Adipocyte (in vitro differentiated cells): ENCODE measurements around the gene RAB40C.

Source experiments
- DNase-seq: peaks from one replicate; pipeline ENCODE4 v3.0.0-alpha.2; 2015; ENCODE audit warnings: low read depth
- H3K27me3 ChIP-seq: replicated peaks from 2 replicates; pipeline ENCODE4 v1.7.0; 2013; ENCODE audit warnings: mild to moderate bottlenecking, low read length, moderate library complexity; ENCODE audit not compliant: control insufficient read depth, insufficient read depth
- H3K36me3 ChIP-seq: 2 replicates; pipeline ENCODE4 v1.7.0; 2013; ENCODE audit warnings: low read length, mild to moderate bottlenecking, moderate library complexity; ENCODE audit not compliant: control insufficient read depth, insufficient read depth, severe bottlenecking
- H3K4me1 ChIP-seq: 2 replicates; pipeline ENCODE4 v1.7.0; 2013; ENCODE audit warnings: mild to moderate bottlenecking, low read length, moderate library complexity; ENCODE audit not compliant: control insufficient read depth, insufficient read depth
- H3K4me3 ChIP-seq: 2 replicates; pipeline ENCODE4 v1.7.0; 2013; ENCODE audit warnings: mild to moderate bottlenecking, low read length, moderate library complexity
- H3K9ac ChIP-seq: 2 replicates; pipeline ENCODE4 v1.7.0; 2013; ENCODE audit warnings: mild to moderate bottlenecking, low read length, moderate library complexity
- H3K9me3 ChIP-seq: 2 replicates; pipeline ENCODE4 v1.7.0; 2013; ENCODE audit warnings: mild to moderate bottlenecking, low read length, moderate library complexity; ENCODE audit not compliant: control insufficient read depth

Gene RAB40C

DNA sequence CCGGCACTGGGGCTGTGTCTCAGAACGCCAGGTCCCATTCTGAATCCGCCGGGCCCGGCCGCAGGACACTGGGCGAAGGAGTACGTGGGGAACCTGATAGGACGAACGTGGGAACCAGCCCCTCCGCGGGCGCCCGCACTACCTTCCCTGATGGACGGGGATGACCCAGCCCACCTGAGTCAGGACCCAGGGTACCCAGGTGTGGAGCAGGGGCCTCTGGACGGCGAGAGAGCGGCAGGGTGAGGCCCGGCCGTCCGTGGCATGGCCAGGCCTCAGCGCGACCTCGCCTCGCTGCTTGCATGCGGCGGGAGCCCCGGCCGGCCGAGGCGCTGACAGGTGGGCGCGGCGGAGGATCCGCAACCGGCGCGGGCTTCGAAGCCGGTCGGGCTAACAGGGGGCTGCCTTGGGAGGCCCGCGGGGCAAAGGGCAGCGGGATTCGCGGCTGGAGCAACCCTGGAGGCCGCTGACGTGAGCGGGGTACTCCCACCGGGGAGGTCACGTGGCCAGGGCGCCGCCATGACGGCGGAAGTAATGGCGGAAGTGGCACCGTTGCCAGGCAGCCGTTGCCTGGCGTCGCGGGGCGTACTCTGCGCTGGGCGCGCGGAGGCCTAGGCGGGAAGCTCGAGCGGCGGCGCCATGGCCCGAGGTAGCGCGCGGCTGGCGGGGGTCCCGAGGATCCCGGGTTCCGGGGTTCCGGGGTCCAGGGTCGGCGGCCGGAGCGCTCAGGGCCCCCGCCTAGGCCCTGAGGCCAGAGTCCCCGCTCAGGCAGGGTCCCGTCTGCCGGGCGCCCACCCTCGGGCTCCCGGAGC, 59.1 kb downstream of the RAB40C start, which contains the start of gene WDR90:
TSS of gene WDR90 (plus strand) at position 585 of the 809 bp plus-strand sequence. CDS start at position 637, 52 bp downstream.
- peak within 1 kb of the TSS; percentile 84 for H3K9ac ChIP-seq
- peaks cover 37% of the 10 kb centered on the region for H3K4me1 ChIP-seq
- peak; percentile 97 for DNase-seq
- peak within 1 kb of the TSS; percentile 76 for H3K4me3 ChIP-seq
- no peaks in the 10 kb centered on the region for H3K36me3 ChIP-seq
- H3K27me3 ChIP-seq, result no peaks in the 10 kb centered on the region
- H3K9me3 ChIP-seq, result no peaks in the 10 kb centered on the region

- Histone ChIP-seq H3K27me3 (no peaks in the 10 kb centered on the region), H3K4me3 (peak overlapping the region; percentile 76), H3K36me3 (no peaks in the 10 kb centered on the region), H3K4me1 (peaks cover 37% of the 10 kb centered on the region), H3K9me3 (no peaks in the 10 kb centered on the region), H3K9ac (peak overlapping the region; percentile 84)
- peak; percentile 43 for DNase-seq
Observed at GRCh38 chr16:649631-650030, 59.8 kb downstream of the RAB40C start.

- Histone ChIP-seq H3K9me3 (no peaks in the 10 kb centered on the region), H3K4me1 (peaks cover 22% of the 10 kb centered on the region), H3K9ac (no peak overlapping the region), H3K36me3 (no peaks in the 10 kb centered on the region), H3K27me3 (no peaks in the 10 kb centered on the region), H3K4me3 (no peak overlapping the region)
- no peak for DNase-seq
Observed at GRCh38 chr16:651844-652243, 62.0 kb downstream of the RAB40C start.

GRCh38 chr16:652454-653305, 62.8 kb downstream of the RAB40C start:
- no peak for DNase-seq
- Histone ChIP-seq H3K36me3 (no peaks in the 10 kb centered on the region), H3K4me1 (peaks cover 14% of the 10 kb centered on the region), H3K9ac (no peak overlapping the region), H3K27me3 (no peaks in the 10 kb centered on the region), H3K9me3 (no peaks in the 10 kb centered on the region), H3K4me3 (no peak overlapping the region)

- H3K27me3 ChIP-seq, result no peaks in the 10 kb centered on the region
- no peak for DNase-seq
- H3K9me3 ChIP-seq, result no peaks in the 10 kb centered on the region
- H3K36me3 ChIP-seq, result peaks cover 9% of the 10 kb centered on the region
- H3K4me1 ChIP-seq, result peaks cover 4% of the 10 kb centered on the region
- H3K4me3 ChIP-seq, result no peak overlapping the region
- H3K9ac ChIP-seq, result no peak overlapping the region
Observed at GRCh38 chr16:654034-654433, 64.2 kb downstream of the RAB40C start.

- no peaks in the 10 kb centered on the region for H3K27me3 ChIP-seq
- H3K36me3 ChIP-seq, result peaks cover 9% of the 10 kb centered on the region
- no peak overlapping the region for H3K9ac ChIP-seq
- H3K9me3 ChIP-seq, result no peaks in the 10 kb centered on the region
- no peak overlapping the region for H3K4me3 ChIP-seq
- no peak for DNase-seq
- H3K4me1 ChIP-seq, result no peaks in the 10 kb centered on the region
Observed at GRCh38 chr16:657487-657886, 67.6 kb downstream of the RAB40C start.

- Histone ChIP-seq H3K9me3 (no peaks in the 10 kb centered on the region), H3K9ac (no peak overlapping the region), H3K4me3 (no peak overlapping the region), H3K36me3 (peaks cover 9% of the 10 kb centered on the region), H3K27me3 (no peaks in the 10 kb centered on the region), H3K4me1 (no peaks in the 10 kb centered on the region)
- DNase-seq, result no peak
Observed at GRCh38 chr16:658679-659571, 69.1 kb downstream of the RAB40C start.

DNA sequence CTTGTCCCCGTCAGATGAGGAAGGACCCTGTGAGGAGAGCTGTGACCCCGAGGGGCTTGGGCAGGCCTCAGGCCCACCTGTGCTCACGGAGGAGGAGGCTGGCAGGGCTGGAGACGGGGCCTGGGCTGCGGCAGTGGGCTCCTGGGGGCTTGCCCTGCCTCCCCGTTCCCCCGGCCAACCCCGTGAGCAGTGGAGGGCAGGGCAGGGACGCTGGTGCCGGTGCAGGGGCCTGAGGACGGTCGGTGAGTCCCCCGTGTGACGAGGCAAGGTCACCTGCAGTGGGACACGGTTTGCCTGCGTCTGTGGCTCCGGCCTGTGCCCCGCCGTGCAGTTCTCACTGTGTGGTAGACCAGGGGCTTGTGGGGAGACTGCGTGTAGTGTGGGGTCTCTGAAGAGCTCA, 69.8 kb downstream of the RAB40C start:
- Histone ChIP-seq H3K4me1 (no peaks in the 10 kb centered on the region), H3K9me3 (no peaks in the 10 kb centered on the region), H3K9ac (no peak overlapping the region), H3K36me3 (peaks cover 9% of the 10 kb centered on the region), H3K4me3 (no peak overlapping the region), H3K27me3 (no peaks in the 10 kb centered on the region)
- no peak for DNase-seq

DNA sequence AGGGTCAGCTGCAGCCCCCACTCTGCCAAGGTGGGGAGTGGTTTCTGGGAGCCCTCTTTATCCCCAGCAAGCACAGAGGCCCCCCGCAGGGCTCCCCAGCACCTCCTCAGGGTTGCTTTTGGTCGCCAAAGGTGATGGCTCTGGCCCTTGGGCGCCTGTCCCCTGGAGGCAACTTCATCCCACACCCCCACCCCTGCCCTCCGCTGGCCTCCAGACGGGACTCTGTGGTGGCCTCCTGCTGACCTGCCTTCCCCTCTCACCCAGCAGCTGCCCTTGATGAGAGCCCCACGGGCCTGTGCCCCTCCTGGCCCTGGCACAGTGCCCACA, 70.2 kb downstream of the RAB40C start:
- Histone ChIP-seq H3K9ac (no peak overlapping the region), H3K36me3 (peaks cover 9% of the 10 kb centered on the region), H3K4me1 (no peaks in the 10 kb centered on the region), H3K9me3 (no peaks in the 10 kb centered on the region), H3K4me3 (no peak overlapping the region), H3K27me3 (no peaks in the 10 kb centered on the region)
- no peak for DNase-seq

DNA sequence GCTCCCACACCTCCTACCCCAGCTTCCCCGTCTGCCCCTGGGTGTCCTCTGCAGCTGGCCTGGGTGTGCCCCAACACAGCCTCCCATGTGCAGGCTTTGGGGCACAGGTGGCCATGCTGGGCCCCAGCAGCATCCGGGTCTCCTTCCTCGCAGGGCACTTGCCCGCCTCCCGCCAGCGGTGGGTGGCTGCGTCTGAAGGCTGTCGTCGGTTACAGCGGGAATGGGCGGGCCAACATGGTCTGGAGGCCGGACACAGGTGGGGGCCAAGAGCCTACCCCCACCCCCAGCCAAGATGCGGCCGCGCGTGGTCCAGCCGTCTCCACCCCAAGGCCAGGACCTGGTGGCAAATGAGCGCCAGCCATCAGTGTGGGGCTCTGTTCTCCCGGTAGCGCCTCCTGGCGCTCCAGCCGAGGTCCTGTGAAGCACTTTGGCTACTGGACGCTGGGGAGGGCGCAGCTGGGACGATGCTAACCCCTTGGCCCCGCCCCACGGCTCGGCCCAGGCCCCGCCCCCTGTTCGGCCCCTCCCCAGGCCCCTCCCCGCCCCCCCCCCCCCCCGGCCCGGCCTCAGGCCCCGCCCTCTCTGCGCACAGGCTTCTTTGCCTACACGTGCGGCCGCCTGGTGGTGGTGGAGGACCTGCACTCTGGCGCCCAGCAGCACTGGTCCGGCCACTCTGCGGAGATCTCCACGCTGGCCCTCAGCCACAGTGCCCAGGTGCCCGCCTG, 70.8 kb downstream of the RAB40C start:
- no peaks in the 10 kb centered on the region for H3K4me1 ChIP-seq
- no peak overlapping the region for H3K4me3 ChIP-seq
- peaks cover 9% of the 10 kb centered on the region for H3K36me3 ChIP-seq
- H3K27me3 ChIP-seq, result no peaks in the 10 kb centered on the region
- H3K9ac ChIP-seq, result no peak overlapping the region
- peak; percentile 71 for DNase-seq
- no peaks in the 10 kb centered on the region for H3K9me3 ChIP-seq
